DMS53 treated with DMSO at 0.1 percent for 48 hours (cell line): ENCODE measurements around the gene DCAF17.

ENCODE experiments used
- DNase-seq: peaks from one replicate; lab custom pipeline; 2025; ENCODE audit not compliant: unreplicated experiment; lab: John Stamatoyannopoulos, UW

The DCAF17 gene, protein sequence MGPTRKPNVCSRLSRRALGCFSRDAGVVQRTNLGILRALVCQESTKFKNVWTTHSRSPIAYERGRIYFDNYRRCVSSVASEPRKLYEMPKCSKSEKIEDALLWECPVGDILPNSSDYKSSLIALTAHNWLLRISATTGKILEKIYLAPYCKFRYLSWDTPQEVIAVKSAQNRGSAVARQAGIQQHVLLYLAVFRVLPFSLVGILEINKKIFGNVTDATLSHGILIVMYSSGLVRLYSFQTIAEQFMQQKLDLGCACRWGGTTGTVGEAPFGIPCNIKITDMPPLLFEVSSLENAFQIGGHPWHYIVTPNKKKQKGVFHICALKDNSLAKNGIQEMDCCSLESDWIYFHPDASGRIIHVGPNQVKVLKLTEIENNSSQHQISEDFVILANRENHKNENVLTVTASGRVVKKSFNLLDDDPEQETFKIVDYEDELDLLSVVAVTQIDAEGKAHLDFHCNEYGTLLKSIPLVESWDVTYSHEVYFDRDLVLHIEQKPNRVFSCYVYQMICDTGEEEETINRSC

DNA sequence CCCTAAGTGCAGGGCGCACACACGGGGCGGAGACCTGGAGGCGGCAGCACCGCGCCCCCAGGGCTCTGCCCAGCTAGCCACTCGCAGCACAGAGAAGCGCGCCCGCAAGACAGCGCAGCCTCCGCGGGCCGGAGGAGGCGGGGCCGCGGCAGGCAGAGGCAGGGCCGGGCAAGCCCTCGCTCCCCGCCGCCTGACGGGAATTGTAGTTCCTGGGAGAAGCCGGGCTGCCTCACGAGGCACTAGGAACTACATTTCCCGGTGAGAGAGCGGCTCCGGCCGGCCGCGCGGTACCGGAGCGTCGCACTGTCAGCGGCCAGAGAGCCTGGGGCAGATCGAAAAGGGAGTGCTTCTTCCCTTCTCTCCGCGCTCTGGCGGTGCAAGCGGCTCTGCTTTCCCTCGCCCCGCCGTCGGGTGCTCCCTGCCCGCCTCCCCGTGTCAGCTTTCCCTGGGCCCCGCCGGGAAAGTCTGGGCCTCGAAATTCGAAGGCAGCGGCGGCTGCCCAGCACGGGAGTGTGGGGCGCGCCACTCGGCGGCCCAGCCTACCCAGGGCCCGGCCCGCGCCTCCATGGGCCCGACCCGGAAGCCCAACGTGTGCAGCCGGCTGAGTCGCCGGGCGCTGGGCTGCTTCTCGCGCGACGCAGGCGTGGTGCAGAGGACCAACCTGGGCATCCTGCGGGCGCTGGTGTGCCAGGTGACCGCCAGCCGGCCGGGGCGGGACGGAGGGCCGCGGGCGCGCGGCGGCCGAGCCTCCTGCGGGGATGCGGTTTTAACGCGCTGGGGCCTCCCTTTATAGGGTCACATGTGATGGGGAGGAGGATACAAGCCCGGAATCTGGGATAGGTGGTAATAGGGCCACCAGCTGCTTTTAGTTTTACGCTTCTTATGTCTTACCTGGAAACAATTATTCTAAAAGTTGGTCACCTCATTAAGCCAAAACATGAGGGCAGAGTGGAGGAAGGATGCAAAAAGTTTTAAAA lies at the start of gene DCAF17:
Gene DCAF17, plus strand, starts transcription at position 214 of the 977 bp plus-strand sequence. Its CDS starts 352 bp downstream, at position 566.
- DNase-seq = peak; percentile 97

DNA sequence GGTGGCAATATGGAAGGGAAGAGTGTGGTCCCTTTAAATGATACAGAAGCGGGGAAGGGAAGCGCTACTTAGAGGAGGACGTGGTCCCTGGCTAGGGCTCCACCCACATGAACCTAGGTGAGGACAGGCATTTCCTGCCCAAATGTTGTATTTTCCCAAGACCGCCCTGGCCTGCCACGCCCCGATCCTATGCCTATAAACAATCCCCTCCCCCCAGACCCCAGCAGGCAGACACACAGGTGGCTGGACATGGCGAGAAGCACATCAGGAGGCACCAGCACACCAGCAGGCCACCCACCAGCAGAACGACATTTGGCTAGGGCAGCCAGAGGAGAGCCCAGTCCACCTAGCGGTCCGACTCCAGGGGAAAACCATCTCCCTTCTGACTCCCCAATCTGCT lies 47.4 kb upstream of the DCAF17 start:
- DNase-seq = no peak

DNA sequence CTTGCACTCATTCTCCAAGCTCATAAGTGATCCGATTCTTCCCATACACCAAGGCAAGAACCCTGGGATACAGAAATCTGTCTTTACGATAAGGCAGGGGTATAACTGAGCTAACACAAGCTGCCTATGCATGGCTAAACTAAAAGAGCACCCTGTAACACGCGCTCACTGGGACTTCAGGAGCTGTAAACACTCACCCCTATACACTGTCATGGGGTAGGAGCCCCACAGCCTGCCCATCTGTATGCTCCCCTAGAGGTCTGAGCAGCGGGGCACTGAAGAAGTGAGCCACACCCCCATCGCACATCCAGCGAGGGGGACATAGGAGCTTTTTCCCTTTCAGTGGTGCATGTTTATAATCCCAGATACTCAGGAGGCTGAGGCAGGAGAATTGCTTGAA lies 47.0 kb upstream of the DCAF17 start:
- DNase-seq = no peak

DNA sequence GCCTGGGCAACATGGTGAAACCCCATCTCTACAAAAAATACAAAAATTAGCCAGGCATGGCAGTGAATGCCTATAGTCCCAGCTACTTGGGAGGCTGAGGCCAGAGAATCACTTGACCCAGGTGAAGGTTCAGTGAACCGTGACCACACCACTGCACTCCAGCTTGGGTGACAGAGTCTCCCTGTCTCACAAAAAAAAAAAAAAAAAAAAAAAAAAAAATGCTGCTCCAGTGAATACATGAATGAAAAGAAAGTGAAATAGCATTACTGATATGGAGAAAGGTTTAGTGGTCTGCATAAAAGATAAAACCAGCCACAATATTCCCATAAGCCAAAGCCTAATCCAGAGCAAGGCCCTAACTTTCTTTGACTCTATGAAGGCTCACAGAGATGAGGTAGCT lies 44.7 kb upstream of the DCAF17 start:
- DNase-seq = no peak

DNA sequence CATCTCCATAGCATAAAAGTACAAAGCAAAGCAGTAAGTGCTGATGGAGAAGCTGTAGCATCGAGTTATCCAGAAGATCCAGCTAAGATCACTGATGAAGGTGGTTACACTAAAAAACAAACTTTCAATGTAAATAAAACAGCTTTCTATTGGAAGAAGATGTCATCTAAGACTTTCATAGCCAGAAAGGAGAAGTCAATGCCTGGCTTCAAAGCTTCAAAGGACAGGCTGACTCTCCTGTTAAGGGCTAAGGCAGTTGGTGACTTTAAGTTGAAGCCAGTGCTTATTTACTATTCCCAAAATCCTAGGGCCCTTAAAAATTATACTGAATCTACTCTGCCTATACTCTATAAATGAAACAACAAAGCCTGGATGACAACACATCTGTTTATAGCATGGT lies 44.2 kb upstream of the DCAF17 start:
- DNase-seq = no peak

DNA sequence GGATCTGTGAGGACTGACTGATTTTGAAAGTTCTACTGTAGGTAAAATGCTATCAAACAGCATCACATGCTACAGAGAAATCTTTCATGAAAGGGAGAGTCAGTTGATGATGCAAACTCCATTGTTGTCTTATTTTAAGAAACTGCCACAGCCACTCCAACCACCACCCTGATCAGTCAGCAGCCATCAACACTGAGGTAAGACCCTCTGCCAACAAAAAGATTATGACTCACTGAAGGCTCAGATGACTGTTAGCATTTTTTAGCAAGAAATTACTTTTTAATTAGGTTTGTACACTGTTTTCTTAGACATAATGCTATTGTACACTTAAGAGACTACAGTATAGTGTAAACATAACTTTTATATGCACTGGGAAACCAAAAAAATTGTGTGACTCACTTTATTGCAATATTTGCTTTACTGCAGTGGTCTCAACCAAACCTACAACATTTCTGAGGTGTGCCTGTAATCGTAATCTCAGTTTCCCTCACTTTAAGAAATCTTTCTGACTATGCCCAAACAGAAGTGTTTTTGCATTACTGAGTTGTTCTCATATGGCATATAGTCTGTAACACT lies 43.0 kb upstream of the DCAF17 start:
- DNase-seq = no peak

DNA sequence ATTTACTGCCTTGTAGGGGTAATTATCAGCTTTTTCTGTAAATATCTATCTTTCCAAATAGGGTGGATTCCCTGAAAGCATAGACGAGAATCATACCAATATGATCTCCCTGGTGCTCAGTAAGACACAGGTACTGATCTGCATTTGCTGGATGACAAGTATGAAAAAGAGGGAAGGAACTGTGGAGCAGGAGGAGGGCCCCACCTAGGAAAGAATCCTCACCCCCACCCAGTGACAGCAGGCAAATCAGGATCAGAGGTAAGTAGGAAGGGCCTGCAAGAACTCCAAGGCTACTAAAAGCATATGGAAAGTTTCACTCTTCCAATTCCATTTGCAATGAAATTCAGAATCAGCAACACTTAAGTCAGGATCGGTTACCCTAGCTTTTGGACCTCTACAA lies 42.5 kb upstream of the DCAF17 start:
- no peak for DNase-seq

DNA sequence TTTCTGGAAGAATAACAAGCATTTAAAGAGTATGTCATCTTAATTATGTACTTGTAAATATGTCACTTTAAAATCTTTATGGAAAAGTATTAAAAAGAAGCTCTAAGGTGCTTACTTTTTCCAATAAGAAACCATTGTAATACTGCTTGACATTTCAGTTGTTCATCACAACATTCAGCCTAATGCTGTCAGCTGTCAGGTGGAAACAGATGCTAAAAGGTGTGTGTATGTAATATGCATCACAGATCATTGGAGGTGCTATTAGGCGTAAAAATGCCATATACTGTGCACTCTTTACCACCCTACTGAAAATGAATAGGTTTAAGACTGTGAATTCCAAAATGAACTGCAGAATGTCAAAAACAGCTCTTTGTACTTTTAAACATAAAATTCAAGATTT lies 40.5 kb upstream of the DCAF17 start:
- no peak for DNase-seq

DNA sequence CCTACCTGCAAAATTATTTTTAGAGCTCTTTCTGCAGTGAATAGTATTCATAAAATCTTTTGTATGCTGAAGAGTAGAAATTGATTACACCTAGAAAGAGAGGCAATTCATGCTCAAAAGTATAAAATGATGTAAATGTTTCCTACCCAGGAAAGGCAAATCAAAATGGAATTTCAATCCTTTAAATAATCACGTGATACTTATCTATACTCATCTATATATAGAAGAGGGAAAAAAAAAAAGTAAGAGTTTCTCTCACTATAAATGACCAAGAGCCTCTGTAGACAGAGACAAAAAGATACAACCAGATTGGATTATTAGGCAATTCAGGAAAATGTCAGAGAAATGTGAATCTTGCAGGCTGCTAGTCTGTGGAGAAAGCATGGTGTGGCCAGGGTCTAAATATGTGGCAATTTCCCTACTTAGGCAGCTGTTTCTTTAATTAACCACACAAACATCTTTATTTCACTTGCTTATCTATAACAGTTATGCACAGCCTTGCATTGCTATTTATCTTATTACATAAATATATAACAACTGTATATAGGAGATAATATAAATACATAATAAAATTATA lies 39.8 kb upstream of the DCAF17 start:
- no peak for DNase-seq

DNA sequence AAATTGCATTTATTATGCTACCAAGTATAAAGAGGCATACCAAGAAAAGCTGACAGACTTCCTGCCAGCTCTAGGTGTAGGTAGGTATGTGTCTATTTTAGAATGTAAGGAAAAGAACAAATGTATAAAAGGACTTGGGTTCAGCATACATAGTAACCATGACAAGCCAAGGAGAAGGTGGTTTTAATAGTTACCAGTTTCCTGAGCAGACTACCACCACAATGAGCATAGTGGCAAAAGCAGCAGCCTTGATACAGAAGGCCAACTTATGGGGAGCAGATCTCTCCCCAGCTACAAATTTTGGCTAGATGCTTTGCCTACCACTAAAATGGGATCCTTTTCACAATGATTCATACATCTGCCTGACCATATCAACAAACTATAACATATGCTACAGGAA lies 34.7 kb upstream of the DCAF17 start:
- DNase-seq = no peak

DNA sequence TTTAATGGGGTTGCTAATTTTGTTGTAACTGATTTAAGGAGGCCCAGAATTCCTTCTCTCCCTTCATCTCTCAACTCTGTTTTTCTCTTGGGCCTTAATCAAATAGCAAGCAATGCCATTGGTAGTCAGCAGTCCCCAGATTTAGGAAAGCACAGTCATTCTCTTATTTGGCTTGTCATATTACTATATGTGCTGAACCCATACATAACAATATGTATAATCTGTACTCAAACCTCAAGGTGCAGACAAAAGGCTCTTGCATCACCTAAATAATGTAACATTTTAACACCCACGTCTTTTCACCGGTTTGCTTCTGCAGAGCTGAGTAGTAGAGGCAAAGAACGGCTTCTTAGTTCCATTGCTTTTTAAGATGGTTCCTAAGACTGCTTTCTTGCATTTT lies 33.6 kb upstream of the DCAF17 start:
- DNase-seq = no peak

DNA sequence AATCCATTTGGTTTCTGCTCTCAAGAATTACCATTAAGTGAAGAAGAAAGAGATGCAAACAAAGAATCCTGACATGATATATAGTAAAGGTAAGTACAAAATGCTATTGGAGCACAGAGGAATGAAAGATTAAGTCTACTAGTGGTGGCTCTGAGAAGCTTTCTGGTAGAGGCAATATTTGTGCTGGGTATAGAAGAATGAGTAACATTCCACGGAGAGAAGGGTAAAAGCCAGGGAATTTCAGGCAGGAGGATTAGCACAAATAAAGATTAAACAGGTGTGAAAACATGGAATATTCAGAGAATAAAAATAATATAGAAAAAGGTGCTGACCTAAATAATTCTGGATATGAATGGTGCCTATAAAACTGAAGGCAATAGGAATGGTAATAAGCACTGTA lies 32.1 kb upstream of the DCAF17 start:
- no peak for DNase-seq

DNA sequence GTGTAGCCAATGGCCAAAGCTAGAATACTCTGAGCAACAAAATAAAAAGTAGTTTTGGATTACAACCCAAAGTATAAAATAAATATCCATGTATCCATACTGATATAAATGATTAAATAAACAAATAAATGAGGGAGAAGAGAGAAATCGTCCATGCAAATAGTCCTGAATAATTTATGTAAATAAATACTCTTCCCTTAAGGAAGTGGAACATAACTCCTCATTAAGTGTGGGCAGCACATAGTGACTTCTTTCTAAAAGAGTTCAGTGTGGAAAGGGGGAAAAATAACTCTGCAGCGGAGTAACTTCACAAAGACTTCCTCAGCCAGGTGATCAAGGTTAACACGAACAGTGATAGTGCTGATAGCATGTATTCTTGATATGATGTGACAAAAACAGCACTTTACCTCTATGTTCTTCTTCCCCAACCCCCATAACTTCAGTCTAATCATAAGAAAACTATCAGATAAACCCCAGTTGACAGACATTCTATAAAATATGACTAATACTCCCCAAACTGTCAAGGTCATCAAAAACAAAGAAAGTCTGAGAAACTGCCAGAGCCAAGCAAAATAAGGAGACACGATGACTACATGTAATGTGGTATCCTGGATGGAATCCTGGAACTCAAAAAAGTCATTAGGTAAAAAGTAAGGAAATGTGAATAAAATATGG lies 31.0 kb upstream of the DCAF17 start:
- DNase-seq = no peak

DNA sequence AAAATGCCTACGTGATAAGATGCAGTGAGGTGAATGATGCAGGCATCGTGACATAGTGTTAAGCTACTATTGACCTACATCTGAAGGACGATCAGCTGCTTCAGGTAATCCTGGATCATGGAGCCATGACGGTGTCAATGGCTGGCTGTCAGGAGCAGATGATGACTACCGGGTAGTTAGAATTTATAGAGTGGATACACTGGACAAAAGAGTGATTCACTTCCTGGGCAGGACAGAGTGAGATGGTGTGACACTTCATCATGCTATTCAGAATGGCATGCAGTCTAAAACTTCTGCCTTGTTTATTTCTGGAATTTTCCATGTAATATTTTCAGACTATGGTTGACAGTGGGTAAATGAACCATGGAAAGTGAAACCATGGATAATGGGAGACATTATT lies 29.8 kb upstream of the DCAF17 start:
- peak; percentile 90 for DNase-seq

DNA sequence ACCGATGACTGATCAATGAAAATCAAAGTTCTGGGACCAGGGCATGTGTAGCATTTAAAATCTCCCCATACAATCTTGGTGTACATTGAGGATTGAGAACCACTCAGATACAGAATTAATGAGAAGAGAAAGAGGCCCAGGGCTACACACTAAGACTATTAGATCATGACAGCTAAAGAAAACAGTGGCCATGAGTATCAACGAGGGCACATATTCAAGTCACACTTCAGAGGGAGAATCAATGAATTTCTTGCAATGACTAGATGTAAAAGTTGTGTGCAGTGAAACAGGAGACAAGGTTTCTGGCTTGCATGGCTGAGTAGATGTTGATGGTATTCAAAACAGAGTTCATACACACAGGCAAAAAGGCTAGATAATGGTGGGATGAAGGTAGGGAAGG lies 29.3 kb upstream of the DCAF17 start:
- no peak for DNase-seq

DNA sequence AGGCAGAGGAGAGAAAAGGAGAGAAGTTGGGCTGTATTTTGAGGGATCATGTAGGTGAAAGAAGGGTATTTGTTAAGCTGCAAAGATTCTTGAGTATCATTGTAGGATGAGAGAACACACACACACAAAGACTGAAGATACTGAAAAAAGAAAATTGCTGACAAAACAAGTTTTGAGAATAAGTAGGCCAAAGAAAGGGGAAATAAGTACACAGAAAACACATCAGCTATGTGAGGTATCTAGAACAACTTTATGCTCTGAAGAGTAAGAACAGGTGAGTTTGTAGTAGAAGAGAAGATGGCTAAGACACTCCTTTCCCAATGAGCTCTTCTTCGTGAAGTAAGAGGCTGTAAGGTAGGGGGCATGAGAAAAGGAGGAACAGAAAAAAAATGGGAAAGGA lies 28.5 kb upstream of the DCAF17 start:
- DNase-seq = no peak

DNA sequence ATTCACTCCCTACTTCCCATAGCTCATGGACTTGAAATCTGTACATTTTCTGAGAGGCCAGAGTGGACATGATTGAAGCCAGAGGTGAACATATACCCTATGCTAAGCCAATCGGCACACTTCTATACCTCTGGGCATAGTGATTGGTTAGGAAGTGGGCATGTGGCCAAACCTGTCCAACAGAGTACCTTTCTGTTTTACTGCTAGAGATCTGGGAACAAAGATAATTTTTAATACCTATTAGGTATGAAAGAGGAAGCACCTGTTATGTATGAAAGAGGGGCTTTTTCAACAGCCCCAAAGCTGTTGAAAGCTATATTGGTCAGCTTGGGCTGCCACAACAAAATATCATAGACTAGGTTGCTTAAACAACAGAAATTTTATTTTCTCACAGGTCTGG lies 28.0 kb upstream of the DCAF17 start:
- no peak for DNase-seq

DNA sequence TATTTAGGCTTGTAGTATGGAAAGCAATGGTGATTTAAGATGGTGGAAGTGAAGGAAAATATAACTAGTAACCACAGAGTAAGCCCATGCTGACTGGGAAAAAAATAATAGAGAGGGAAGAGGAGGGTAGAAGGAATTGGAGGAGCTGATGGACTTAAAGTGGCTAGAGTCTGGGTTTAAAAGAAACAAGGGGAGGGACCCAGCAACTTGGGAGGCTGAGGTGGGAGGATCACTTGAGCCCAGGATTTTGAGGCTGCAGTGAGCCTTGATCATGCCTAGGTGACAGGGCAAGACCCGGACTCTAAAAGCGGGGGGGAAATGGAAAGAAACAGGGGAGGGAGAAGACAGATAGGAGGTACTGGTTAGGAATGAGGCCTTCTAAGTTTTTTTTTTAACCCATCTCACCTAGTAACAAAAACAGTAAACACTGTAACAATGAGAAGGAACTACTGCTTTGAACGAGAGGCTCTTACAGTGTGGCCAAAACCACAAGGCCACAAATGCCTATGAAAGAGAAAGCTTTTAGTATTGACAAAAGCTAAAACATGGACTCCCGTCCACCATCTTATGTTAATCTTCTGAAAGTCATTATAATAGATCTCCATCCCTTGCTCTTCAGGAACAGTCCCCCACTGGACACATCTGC lies 26.9 kb upstream of the DCAF17 start:
- no peak for DNase-seq

DNA sequence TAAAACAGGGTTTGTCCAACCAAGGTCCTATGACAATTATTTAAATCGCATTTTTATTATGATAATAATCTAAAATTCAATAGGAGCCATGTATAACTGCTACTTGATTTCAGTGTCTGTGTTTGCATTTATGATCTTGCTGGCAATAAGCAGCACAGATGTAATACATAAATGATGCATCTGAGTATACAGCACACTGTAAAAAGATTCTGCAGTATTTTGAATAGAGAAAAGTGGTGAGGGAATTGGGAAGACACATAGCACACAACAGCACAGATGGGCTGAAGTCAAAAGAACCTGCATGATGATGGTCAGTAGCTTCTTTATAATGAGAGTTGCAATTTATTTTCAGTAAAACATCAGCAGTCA lies 26.4 kb upstream of the DCAF17 start:
- DNase-seq = no peak

DNA sequence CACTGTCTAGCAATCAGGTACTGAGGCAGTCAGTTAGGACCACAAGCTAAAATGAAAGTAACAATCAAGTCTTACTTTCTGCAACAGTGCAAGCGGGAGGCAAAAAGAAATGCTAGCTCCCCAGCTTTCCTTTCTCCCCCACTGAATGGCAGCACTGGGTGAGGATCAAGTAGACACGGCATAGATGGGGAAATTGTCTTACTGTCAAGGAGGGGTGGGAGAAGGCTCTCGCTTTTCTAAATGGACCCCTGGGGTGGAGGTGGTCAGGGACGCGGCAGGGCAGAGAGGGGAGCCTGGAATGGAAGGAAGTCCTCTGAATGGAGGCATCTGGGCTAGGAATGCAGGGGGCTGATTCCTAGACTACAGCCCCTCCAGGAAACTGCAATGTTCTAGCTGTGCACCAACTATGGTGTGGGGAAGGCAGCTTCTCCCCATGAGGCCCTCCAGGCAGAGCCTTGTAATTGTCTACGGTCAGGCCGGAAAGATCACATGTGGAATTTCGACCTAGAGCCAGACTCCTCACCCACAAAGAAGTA lies 24.5 kb upstream of the DCAF17 start:
- DNase-seq = no peak
